Fibroblast of skin of right quadriceps (primary cell): ENCODE data around the gene SRM.
"Not testable (repeated sequence)": the region's sequence is repeated elsewhere in the genome, so short reads cannot be mapped to it uniquely, and the experiment has no call there.

Source experiments
- DNase-seq: peaks from one replicate; pipeline ENCODE4 v3.0.0-alpha.2; 2013

Gene SRM

GRCh38 chr1:11059968-11060830 is at the start of gene SRM:
TSS of gene SRM (minus strand) at chr1:11060018. CDS start at chr1:11059943, 75 bp downstream.
- DNase-seq: peak; percentile 90

- DNase-seq: no peak
These were observed 49.4 kb upstream of the SRM start for GRCh38 chr1:11109047-11109760.

GRCh38 chr1:11107599-11107998 is 47.8 kb upstream of the SRM start:
- no peak for DNase-seq

GRCh38 chr1:11105586-11105985 is 45.8 kb upstream of the SRM start:
- no peak for DNase-seq

- no peak for DNase-seq
These were observed 41.5 kb upstream of the SRM start for GRCh38 chr1:11101347-11101746.

- DNase-seq: not testable (repeated sequence)
These were observed 41.0 kb upstream of the SRM start for GRCh38 chr1:11100806-11101205.

- DNase-seq: no peak
These were observed 40.3 kb upstream of the SRM start for GRCh38 chr1:11100149-11100493.

GRCh38 chr1:11099310-11100148 is 39.7 kb upstream of the SRM start, which contains the start of gene EXOSC10:
TSS of gene EXOSC10 (minus strand) at chr1:11099869. CDS start at chr1:11099831, 38 bp downstream.
- DNase-seq: peak; percentile 88

- no peak for DNase-seq
These were observed 39.1 kb upstream of the SRM start for GRCh38 chr1:11098931-11099309.

GRCh38 chr1:11083784-11084183 is 24.0 kb upstream of the SRM start:
- not testable (repeated sequence) for DNase-seq

- no peak for DNase-seq
These were observed 21.1 kb upstream of the SRM start for GRCh38 chr1:11080931-11081330.

- DNase-seq: peak; percentile 67
These were observed 18.8 kb upstream of the SRM start for GRCh38 chr1:11078631-11079030.

GRCh38 chr1:11073398-11073797 is 13.6 kb upstream of the SRM start:
- DNase-seq: not testable (repeated sequence)

GRCh38 chr1:11072216-11072917 is 12.5 kb upstream of the SRM start:
- no peak for DNase-seq

- DNase-seq: no peak
These were observed 11.8 kb upstream of the SRM start for GRCh38 chr1:11071463-11072215.

GRCh38 chr1:11070876-11071275 is 11.1 kb upstream of the SRM start:
- no peak for DNase-seq

GRCh38 chr1:11068600-11069473 is 9.0 kb upstream of the SRM start:
- no peak for DNase-seq

- no peak for DNase-seq
These were observed 8.1 kb upstream of the SRM start for GRCh38 chr1:11067716-11068599.

GRCh38 chr1:11065796-11066195 is 6.0 kb upstream of the SRM start:
- DNase-seq: no peak

- no peak for DNase-seq
These were observed 5.1 kb upstream of the SRM start for GRCh38 chr1:11064942-11065341.
